MM.1S (cell line): ENCODE data around the gene CD151.

Experiments used
- CTCF ChIP-seq: fragments of 300-600 bp; sonication (generic); IDR thresholded peaks from 2 replicates; pipeline ENCODE4 v1.5.1; 2016; ENCODE audit warnings: antibody characterized with exemption, low read length, mixed read lengths
- EZH2phosphoT487 ChIP-seq: fragments of 300-600 bp; sonication (generic); IDR thresholded peaks from 2 replicates; pipeline ENCODE4 v1.6.1; 2018; ENCODE audit warnings: antibody characterized with exemption, low read length

- no peak for TF ChIP-seq EZH2phosphoT487
- TF ChIP-seq CTCF = no peak
Measured at GRCh38 chr11:863023-863909, 30.5 kb downstream of the CD151 start.
